ENCODE results near the gene ANGPTL2. TPM values are rescaled to one million over a fixed set of nuclear protein-coding genes. Genes with fewer than 3 reads are reported as not detected.

ANGPTL2 gene
- total RNA-seq, 2 experiments from 2014 or later, result not detected

DNA sequence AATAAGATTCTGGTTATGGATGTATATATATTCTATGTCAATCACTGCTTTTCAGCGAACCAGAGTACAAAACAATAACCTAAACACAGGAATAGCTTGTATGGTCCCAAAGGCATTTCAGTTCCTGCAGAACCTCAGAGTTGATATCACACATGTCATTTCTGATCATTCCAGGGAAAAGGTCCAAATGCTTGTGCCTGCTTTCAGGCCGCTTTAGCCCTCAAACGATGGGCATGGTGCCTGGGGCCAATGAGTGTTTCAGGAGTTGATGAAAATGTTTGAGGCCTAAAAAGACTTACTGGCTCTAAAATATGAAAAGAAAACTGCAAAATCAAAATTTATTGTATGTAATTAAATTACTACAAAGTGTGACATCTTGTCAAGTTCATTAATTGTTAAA is 22.8 kb downstream of the ANGPTL2 start:
- DNase-seq (ENCODE audit: low spot score), result no peak
- Histone ChIP-seq H3K36me3 (ENCODE audit: insufficient read depth, low read length) (no peaks in the 10 kb centered on the region), H3K4me2 (ENCODE audit: low read length) (no peak overlapping the region), H3K27ac (ENCODE audit: low read depth, low read length, poor library complexity, severe bottlenecking) (no peak overlapping the region), H3K9me2 (ENCODE audit: insufficient read depth, low read length) (no peaks in the 10 kb centered on the region), H2AFZ (ENCODE audit: low read length) (no peak overlapping the region), H3K9me3 (ENCODE audit: low read length) (no peaks in the 10 kb centered on the region), H3K79me2 (ENCODE audit: insufficient read depth, low read depth, low read length) (no peaks in the 10 kb centered on the region), H3K4me3 (ENCODE audit: low read depth, low read length, poor library complexity, severe bottlenecking) (no peak overlapping the region), H3K4me1 (ENCODE audit: insufficient read depth, low read length, poor library complexity, severe bottlenecking) (no peaks in the 10 kb centered on the region), H4K20me1 (ENCODE audit: insufficient read depth, low read length) (no peaks in the 10 kb centered on the region)
- intact Hi-C loops (cut with micrococcal nuclease; ENCODE audit: unreplicated experiment), result loop anchor here (10.0 kb wide), 1 partner anchor 95 kb away; no protein-coding TSS in a partner anchor
- POLR2A ChIA-PET, result no interaction called here
- CTCF ChIA-PET (ENCODE audit: unreplicated experiment), result no interaction called here
- no peak for TF ChIP-seq EZH2phosphoT487 (IDR thresholded peaks at IDR 0.05; ENCODE audit: borderline replicate concordance, low read depth, low read length)
- TF ChIP-seq, protein P1, sequence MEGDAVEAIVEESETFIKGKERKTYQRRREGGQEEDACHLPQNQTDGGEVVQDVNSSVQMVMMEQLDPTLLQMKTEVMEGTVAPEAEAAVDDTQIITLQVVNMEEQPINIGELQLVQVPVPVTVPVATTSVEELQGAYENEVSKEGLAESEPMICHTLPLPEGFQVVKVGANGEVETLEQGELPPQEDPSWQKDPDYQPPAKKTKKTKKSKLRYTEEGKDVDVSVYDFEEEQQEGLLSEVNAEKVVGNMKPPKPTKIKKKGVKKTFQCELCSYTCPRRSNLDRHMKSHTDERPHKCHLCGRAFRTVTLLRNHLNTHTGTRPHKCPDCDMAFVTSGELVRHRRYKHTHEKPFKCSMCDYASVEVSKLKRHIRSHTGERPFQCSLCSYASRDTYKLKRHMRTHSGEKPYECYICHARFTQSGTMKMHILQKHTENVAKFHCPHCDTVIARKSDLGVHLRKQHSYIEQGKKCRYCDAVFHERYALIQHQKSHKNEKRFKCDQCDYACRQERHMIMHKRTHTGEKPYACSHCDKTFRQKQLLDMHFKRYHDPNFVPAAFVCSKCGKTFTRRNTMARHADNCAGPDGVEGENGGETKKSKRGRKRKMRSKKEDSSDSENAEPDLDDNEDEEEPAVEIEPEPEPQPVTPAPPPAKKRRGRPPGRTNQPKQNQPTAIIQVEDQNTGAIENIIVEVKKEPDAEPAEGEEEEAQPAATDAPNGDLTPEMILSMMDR (conservative IDR thresholded peaks at IDR 0.05; ENCODE audit: low read length), result no peak
- BruUV-seq (replicated peaks), result no TSS peak

DNA sequence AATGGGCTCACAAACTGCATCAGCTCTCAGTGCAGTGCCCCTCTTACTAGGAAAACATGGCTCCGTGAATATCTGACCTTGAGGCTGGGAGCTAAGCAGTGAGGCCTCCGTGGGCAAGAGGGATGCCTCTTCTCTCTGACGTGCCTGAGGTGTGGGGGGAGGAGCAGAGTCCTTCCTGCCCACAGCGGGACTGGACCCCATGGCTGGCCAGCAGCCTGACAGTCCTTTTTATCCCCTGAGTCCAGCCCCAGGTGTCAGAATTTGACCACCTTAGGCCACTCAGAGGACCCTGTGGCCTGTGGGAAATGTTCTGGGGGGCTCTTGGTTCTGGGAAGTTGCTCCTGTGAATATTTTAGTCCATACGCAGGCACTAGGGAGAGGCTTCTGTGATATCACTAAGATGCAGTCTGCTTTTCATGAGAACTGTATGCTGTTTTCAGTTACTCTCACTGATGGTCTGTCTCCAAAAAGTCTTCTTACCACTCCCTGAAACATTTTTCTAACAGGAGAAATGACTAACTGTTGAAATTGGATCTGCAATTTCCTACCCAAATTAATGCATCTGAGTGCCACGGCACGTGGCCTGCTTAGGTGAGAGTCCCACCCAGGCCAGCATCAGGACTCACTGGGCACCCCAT is 23.4 kb downstream of the ANGPTL2 start:
- intact Hi-C loops (cut with micrococcal nuclease; ENCODE audit: unreplicated experiment), result loop anchor here (10.0 kb wide), 1 partner anchor 96 kb away; no protein-coding TSS in a partner anchor
- CTCF ChIA-PET (ENCODE audit: unreplicated experiment), result no interaction called here
- no TSS peak for BruUV-seq (replicated peaks)

DNA sequence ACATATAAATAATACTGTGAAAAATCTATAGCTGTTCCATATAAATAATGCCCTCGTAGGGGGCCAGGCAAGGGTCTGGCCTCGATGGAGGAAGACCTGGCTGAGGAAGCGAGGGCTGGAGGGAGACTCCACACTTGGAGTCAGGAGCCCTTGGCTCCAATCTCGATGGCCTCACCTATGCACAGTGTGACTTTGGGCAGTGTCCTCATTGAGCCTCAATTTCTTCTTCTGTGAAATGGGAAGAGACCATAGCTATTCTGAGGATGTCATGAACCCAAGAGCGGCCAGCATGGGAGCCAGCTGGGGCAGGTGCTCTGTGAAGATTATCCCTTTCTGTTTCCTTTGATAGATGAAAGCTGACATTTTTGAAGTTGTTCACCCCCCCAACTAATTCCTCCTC is 24.8 kb downstream of the ANGPTL2 start:
- H2AFZ ChIP-seq (ENCODE audit: low read length), result no peak overlapping the region
- H3K9me2 ChIP-seq (ENCODE audit: insufficient read depth, low read length), result no peaks in the 10 kb centered on the region
- H3K36me3 ChIP-seq (ENCODE audit: insufficient read depth, low read length), result no peaks in the 10 kb centered on the region
- no peak overlapping the region for H3K4me2 ChIP-seq (ENCODE audit: low read length)
- DNase-seq (ENCODE audit: low spot score), result no peak
- H3K4me3 ChIP-seq (ENCODE audit: low read depth, low read length, poor library complexity, severe bottlenecking), result no peak overlapping the region
- H3K79me2 ChIP-seq (ENCODE audit: insufficient read depth, low read depth, low read length), result no peaks in the 10 kb centered on the region
- no peaks in the 10 kb centered on the region for H4K20me1 ChIP-seq (ENCODE audit: insufficient read depth, low read length)
- intact Hi-C loops (cut with micrococcal nuclease; ENCODE audit: unreplicated experiment), result loop anchor here (10.0 kb wide), 1 partner anchor 97 kb away; no protein-coding TSS in a partner anchor
- POLR2A ChIA-PET, result interaction anchor here (0.7 kb wide), 1 partner anchor 112 kb away, joined by 3 read pairs; no protein-coding TSS in a partner anchor
- no peaks in the 10 kb centered on the region for H3K9me3 ChIP-seq (ENCODE audit: low read length)
- CTCF ChIA-PET (ENCODE audit: unreplicated experiment), result no interaction called here
- no peak for TF ChIP-seq EZH2phosphoT487 (IDR thresholded peaks at IDR 0.05; ENCODE audit: borderline replicate concordance, low read depth, low read length)
- TF ChIP-seq, protein P1 (conservative IDR thresholded peaks at IDR 0.05; ENCODE audit: low read length), result no peak
- H3K27ac ChIP-seq (ENCODE audit: low read depth, low read length, poor library complexity, severe bottlenecking), result no peak overlapping the region
- H3K4me1 ChIP-seq (ENCODE audit: insufficient read depth, low read length, poor library complexity, severe bottlenecking), result no peaks in the 10 kb centered on the region
- no TSS peak for BruUV-seq (replicated peaks)

More for the DNA sequence above, 23.4 kb downstream of the ANGPTL2 start:
- no peaks in the 10 kb centered on the region for H3K9me3 ChIP-seq (ENCODE audit: low read length)
- H3K36me3 ChIP-seq (ENCODE audit: insufficient read depth, low read length), result no peaks in the 10 kb centered on the region
- H3K4me3 ChIP-seq (ENCODE audit: low read depth, low read length, poor library complexity, severe bottlenecking), result no peak overlapping the region
- H3K4me2 ChIP-seq (ENCODE audit: low read length), result no peak overlapping the region
- no peaks in the 10 kb centered on the region for H3K4me1 ChIP-seq (ENCODE audit: insufficient read depth, low read length, poor library complexity, severe bottlenecking)
- H4K20me1 ChIP-seq (ENCODE audit: insufficient read depth, low read length), result no peaks in the 10 kb centered on the region
- POLR2A ChIA-PET, result no interaction called here
- H3K79me2 ChIP-seq (ENCODE audit: insufficient read depth, low read depth, low read length), result no peaks in the 10 kb centered on the region
- H3K27ac ChIP-seq (ENCODE audit: low read depth, low read length, poor library complexity, severe bottlenecking), result no peak overlapping the region
- no peak for TF ChIP-seq EZH2phosphoT487 (IDR thresholded peaks at IDR 0.05; ENCODE audit: borderline replicate concordance, low read depth, low read length)
- TF ChIP-seq, protein P1 (conservative IDR thresholded peaks at IDR 0.05; ENCODE audit: low read length), result no peak
- DNase-seq (ENCODE audit: low spot score), result no peak
- no peaks in the 10 kb centered on the region for H3K9me2 ChIP-seq (ENCODE audit: insufficient read depth, low read length)
- H2AFZ ChIP-seq (ENCODE audit: low read length), result no peak overlapping the region
